CD4-positive, alpha-beta T cell (primary cell): ENCODE results near the gene TPO. TPM values are rescaled to one million over a fixed set of nuclear protein-coding genes. Genes with fewer than 3 reads are reported as not detected.
A peak's percentile ranks its signal among the peaks of the same experiment; 100 is the strongest.

Experiments
- ATAC-seq: fragments of 200-7000 bp; cut with Tn5 transposase; one replicate; pipeline ENCODE4 v1.10.0; 2022; ENCODE audit warnings: mild to moderate bottlenecking; ENCODE audit not compliant: poor library complexity
- CTCF ChIA-PET: fragments of 350-600 bp; sonication (Branson Sonifier 250); formaldehyde crosslinking; loops from one replicate; lab custom pipeline; 2021; ENCODE audit warnings: antibody characterized with exemption, inconsistent platforms; lab: Charles Lee
- POLR2A ChIA-PET: fragments of 350-600 bp; sonication (Branson Sonifier 250); formaldehyde crosslinking; loops from one replicate; lab custom pipeline; 2021; ENCODE audit warnings: antibody characterized with exemption, inconsistent platforms; lab: Charles Lee
- DNase-seq, 14 experiments: peaks; one replicate each; pipeline ENCODE4 v3.0.0-alpha.2; 2013 to 2020; ENCODE audit warnings: mixed read lengths in 2 of 14
- H3K27ac ChIP-seq, 2 donors: one replicate each; pipeline versions ENCODE4 v1.5.1 to v1.7.0; 2013; ENCODE audit warnings: low read length in 2 of 2, low read depth in 1 of 2, mild to moderate bottlenecking in 1 of 2
- H3K27me3 ChIP-seq, 2 experiments: 1 replicate in 1 of 2; 2 replicates in 1 of 2; pipeline versions ENCODE4 v1.6.1 to v1.7.0; 2013; ENCODE audit warnings: low read length in 2 of 2, control low read depth in 1 of 2, mild to moderate bottlenecking in 1 of 2, moderate library complexity in 1 of 2; ENCODE audit not compliant: insufficient read depth in 2 of 2, control insufficient read depth in 1 of 2
- H3K36me3 ChIP-seq: one replicate; pipeline ENCODE4 v1.6.1; 2013; ENCODE audit warnings: low read length, control low read depth; ENCODE audit not compliant: insufficient read depth
- H3K4me1 ChIP-seq: one replicate; pipeline ENCODE4 v1.6.1; 2013; ENCODE audit warnings: low read length, control low read depth; ENCODE audit not compliant: insufficient read depth
- H3K4me3 ChIP-seq: one replicate; pipeline ENCODE4 v1.5.1; 2013; ENCODE audit warnings: mild to moderate bottlenecking, low read length, moderate library complexity
- H3K9me3 ChIP-seq, 2 experiments: 1 replicate in 1 of 2; 2 replicates in 1 of 2; pipeline versions ENCODE4 v1.6.1 to v1.7.0; 2013; ENCODE audit warnings: low read length in 2 of 2, mild to moderate bottlenecking in 2 of 2, control low read depth in 1 of 2, moderate library complexity in 1 of 2; ENCODE audit not compliant: control insufficient read depth in 1 of 2, insufficient read depth in 1 of 2
- H3K27ac Mint-ChIP-seq: one replicate; pipeline ENCODE4 v1.8.0; 2020; ENCODE audit warnings: mixed read lengths
- H3K27me3 Mint-ChIP-seq: one replicate; pipeline ENCODE4 v1.8.0; 2021; ENCODE audit warnings: mixed read lengths
- H3K36me3 Mint-ChIP-seq: one replicate; pipeline ENCODE4 v1.8.0; 2021; ENCODE audit warnings: low read depth, mixed read lengths
- H3K4me1 Mint-ChIP-seq: one replicate; pipeline ENCODE4 v1.8.0; 2021; ENCODE audit warnings: low read depth, mixed read lengths
- H3K4me3 Mint-ChIP-seq: one replicate; pipeline ENCODE4 v1.8.0; 2020; ENCODE audit warnings: mild to moderate bottlenecking, mixed read lengths
- H3K9me3 Mint-ChIP-seq: one replicate; pipeline ENCODE4 v1.8.0; 2020; ENCODE audit warnings: mixed read lengths
- intact Hi-C, 2 experiments: fragments of 100-400 bp; cut with DNase I in 1 of 2; cut with micrococcal nuclease in 1 of 2; formaldehyde crosslinking; loops; one replicate each; pipeline versions ENCODE4 v1.15.1 to v1.9.0; 2023 to 2025; cut with DNase I, micrococcal nuclease
- total RNA-seq, 174 experiments: library from RNA in 2 of 174; stranded (reverse) in 2 of 174; gene quantifications; one replicate each; pipeline ENCODE4 v1.2.3 and lab custom pipeline; 2021 to 2026
- TF ChIP-seq, protein P1 (sequence below): fragments of 200-600 bp; IDR thresholded peaks from one replicate; pipeline ENCODE4 v1.8.0; 2022; ENCODE audit warnings: antibody characterized with exemption, mild to moderate bottlenecking

Gene TPO
- total RNA-seq, 2 experiments from 2014 or later: 0.27 TPM; not detected in 1

DNA sequence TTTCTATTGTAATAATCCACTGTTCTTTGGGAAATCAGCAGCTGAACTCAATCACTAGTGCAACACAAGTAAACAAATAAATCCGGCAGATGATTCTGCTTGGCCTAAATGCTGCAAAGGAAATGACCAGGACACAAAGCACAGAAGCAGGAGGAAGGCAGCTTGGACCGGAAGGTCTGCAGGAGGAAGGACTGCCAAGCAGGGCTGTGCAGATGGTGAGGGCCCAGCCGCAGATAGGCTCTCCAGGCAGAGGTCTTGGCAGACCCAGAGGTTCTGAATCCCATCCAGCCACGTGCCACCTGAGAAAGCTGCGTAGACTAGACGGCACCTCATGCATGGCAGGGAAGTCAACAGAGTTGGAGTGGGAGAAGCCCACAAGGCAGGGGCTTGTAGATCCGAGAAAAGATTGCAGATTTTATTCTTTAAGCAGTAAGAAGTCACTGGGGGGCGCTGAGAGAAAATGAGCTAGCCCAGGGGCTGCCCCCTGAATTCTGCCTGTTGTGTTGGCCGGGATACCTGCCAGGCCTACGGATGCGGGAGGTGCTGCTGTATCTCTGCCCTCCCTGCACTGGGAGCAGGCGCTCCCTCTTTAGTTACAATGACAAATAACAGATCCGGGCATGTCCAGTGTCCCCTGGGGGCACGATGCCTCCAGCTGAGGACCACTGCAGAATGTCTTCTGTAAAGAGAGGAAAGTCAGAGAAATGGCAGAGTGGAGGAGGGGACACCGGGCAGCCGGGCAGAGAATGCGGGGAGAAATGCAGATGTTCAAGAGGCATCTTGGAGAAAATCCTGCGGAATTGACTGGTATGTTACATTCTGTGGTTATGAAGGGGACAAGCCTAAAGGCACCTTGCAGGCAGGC is 177.6 kb downstream of the TPO start:
- TF ChIP-seq, protein P1, sequence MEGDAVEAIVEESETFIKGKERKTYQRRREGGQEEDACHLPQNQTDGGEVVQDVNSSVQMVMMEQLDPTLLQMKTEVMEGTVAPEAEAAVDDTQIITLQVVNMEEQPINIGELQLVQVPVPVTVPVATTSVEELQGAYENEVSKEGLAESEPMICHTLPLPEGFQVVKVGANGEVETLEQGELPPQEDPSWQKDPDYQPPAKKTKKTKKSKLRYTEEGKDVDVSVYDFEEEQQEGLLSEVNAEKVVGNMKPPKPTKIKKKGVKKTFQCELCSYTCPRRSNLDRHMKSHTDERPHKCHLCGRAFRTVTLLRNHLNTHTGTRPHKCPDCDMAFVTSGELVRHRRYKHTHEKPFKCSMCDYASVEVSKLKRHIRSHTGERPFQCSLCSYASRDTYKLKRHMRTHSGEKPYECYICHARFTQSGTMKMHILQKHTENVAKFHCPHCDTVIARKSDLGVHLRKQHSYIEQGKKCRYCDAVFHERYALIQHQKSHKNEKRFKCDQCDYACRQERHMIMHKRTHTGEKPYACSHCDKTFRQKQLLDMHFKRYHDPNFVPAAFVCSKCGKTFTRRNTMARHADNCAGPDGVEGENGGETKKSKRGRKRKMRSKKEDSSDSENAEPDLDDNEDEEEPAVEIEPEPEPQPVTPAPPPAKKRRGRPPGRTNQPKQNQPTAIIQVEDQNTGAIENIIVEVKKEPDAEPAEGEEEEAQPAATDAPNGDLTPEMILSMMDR: no peak
- Histone ChIP-seq H3K27ac (no peak overlapping the region), H3K4me3 (no peak overlapping the region), H3K9me3 (peaks cover 0 to 44% of the 10 kb centered on the region in 2 experiments), H3K27me3 (peaks cover 0 to 15% of the 10 kb centered on the region in 2 experiments), H3K4me1 (no peaks in the 10 kb centered on the region), H3K36me3 (no peaks in the 10 kb centered on the region)
- H3K36me3 Mint-ChIP-seq: no peaks in the 10 kb centered on the region
- CTCF ChIA-PET: no interaction called here
- no peak overlapping the region for H3K4me3 Mint-ChIP-seq
- DNase-seq (peak in 1 of 14 experiments; percentile 22), ATAC-seq (no peak)
- POLR2A ChIA-PET: no interaction called here
- peaks cover 21% of the 10 kb centered on the region for H3K27me3 Mint-ChIP-seq
- intact Hi-C loops: no loop called here
- H3K27ac Mint-ChIP-seq: no peak overlapping the region
- no peaks in the 10 kb centered on the region for H3K4me1 Mint-ChIP-seq
- no peaks in the 10 kb centered on the region for H3K9me3 Mint-ChIP-seq

DNA sequence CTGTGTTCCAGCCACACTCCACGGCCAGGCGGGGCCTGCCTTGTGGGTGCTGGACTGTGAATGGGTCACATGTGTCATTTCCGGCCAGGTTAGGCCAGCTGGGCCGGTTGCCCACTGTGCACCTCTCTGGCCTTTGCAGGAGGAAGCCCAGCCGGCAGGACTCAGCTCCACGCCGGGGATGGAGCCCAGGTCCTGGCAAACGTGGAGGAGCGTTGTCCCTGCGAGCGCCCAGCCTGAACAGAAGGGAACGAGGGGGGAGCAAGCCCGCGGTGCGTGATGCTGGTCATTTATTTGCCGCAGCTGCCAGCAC is 178.2 kb downstream of the TPO start:
- Mint-ChIP-seq H3K9me3 (no peaks in the 10 kb centered on the region), H3K27me3 (peaks cover 21% of the 10 kb centered on the region), H3K4me3 (no peak overlapping the region), H3K4me1 (no peaks in the 10 kb centered on the region), H3K27ac (no peak overlapping the region), H3K36me3 (no peaks in the 10 kb centered on the region)
- H3K9me3 ChIP-seq: peaks cover 0 to 46% of the 10 kb centered on the region in 2 experiments
- POLR2A ChIA-PET: no interaction called here
- H3K36me3 ChIP-seq: no peaks in the 10 kb centered on the region
- no peaks in the 10 kb centered on the region for H3K4me1 ChIP-seq
- intact Hi-C loops: no loop called here
- TF ChIP-seq, protein P1: no peak
- peaks cover 0 to 15% of the 10 kb centered on the region in 2 experiments for H3K27me3 ChIP-seq
- ATAC-seq (no peak), DNase-seq (peak in 1 of 14 experiments; percentile 27)
- no peak overlapping the region for H3K27ac ChIP-seq
- CTCF ChIA-PET: no interaction called here
- H3K4me3 ChIP-seq: no peak overlapping the region
